IPS-15b (cell line): ENCODE data around the gene FER1L5.

Experiments
- H3K27me3 ChIP-seq: one replicate; pipeline ENCODE4 v1.6.1; 2013; ENCODE audit warnings: low read length; ENCODE audit not compliant: control insufficient read depth, insufficient read depth
- H3K36me3 ChIP-seq: one replicate; pipeline ENCODE4 v1.6.1; 2013; ENCODE audit warnings: low read length; ENCODE audit not compliant: control insufficient read depth, insufficient read depth
- H3K4me1 ChIP-seq: one replicate; pipeline ENCODE4 v1.6.1; 2013; ENCODE audit warnings: mild to moderate bottlenecking, low read length; ENCODE audit not compliant: control insufficient read depth, insufficient read depth
- H3K4me3 ChIP-seq: one replicate; pipeline ENCODE4 v1.5.1; 2013; ENCODE audit warnings: low read depth, low read length
- H3K9ac ChIP-seq: one replicate; pipeline ENCODE4 v1.6.1; 2013; ENCODE audit warnings: low read depth, mild to moderate bottlenecking, low read length
- H3K9me3 ChIP-seq: one replicate; pipeline ENCODE4 v1.6.1; 2013; ENCODE audit warnings: mild to moderate bottlenecking, low read length; ENCODE audit not compliant: control insufficient read depth, insufficient read depth

FER1L5 gene

GRCh38 chr2:96710985-96711384, 68.4 kb downstream of the FER1L5 start:
- Histone ChIP-seq H3K4me1 (no peaks in the 10 kb centered on the region), H3K9ac (no peak overlapping the region), H3K36me3 (peaks cover 39% of the 10 kb centered on the region), H3K9me3 (no peaks in the 10 kb centered on the region), H3K27me3 (no peaks in the 10 kb centered on the region), H3K4me3 (no peak overlapping the region)

DNA sequence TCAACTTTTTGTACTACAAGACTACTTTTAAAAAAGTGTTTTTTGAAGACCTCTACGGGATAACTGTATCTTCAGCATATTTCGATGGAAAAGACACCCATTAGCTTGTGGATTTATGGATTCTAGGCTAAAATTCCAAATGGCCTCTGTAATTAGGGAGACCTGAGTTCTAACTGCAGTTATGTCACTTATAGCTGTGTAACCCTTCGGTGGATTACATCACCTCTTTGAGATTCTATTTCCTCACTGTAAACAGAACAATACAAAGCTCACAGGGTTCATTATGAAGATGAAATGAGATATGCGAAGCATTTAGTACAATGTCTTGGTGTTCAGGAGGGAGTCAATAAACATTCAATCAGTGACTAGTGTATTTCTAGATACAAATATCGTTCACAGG, 73.1 kb downstream of the FER1L5 start:
- H3K9me3 ChIP-seq, result no peaks in the 10 kb centered on the region
- no peaks in the 10 kb centered on the region for H3K4me1 ChIP-seq
- no peak overlapping the region for H3K4me3 ChIP-seq
- H3K36me3 ChIP-seq, result peaks cover 13% of the 10 kb centered on the region
- no peak overlapping the region for H3K9ac ChIP-seq
- no peaks in the 10 kb centered on the region for H3K27me3 ChIP-seq

GRCh38 chr2:96716388-96716787, 73.8 kb downstream of the FER1L5 start:
- no peak overlapping the region for H3K4me3 ChIP-seq
- no peak overlapping the region for H3K9ac ChIP-seq
- no peaks in the 10 kb centered on the region for H3K4me1 ChIP-seq
- no peaks in the 10 kb centered on the region for H3K9me3 ChIP-seq
- H3K27me3 ChIP-seq, result no peaks in the 10 kb centered on the region
- H3K36me3 ChIP-seq, result peaks cover 7% of the 10 kb centered on the region

DNA sequence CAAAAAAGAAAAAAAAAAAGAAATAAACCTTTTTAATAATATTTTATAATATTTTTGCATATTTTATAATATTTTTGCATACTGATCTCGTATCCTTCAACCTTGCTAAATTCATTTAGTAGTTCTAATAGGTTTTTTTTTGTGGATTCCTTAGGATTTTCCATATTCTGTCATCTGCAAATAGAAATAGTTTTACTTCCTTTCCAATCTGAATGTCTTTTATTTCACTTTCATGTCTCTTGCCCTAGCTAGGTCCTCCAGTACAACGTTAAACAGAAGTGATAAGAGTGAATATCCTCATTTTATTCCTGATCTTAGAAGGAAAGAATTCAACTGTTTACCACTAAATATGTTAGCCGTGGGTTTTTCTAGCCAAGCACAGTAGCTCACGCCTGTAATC, 83.6 kb downstream of the FER1L5 start:
- peaks cover 10% of the 10 kb centered on the region for H3K36me3 ChIP-seq
- H3K4me1 ChIP-seq, result no peaks in the 10 kb centered on the region
- H3K27me3 ChIP-seq, result no peaks in the 10 kb centered on the region
- no peak overlapping the region for H3K9ac ChIP-seq
- no peak overlapping the region for H3K4me3 ChIP-seq
- no peaks in the 10 kb centered on the region for H3K9me3 ChIP-seq

- H3K9me3 ChIP-seq, result no peaks in the 10 kb centered on the region
- H3K27me3 ChIP-seq, result no peaks in the 10 kb centered on the region
- H3K36me3 ChIP-seq, result peaks cover 15% of the 10 kb centered on the region
- H3K4me3 ChIP-seq, result no peak overlapping the region
- H3K9ac ChIP-seq, result no peak overlapping the region
- H3K4me1 ChIP-seq, result no peaks in the 10 kb centered on the region
Observed at GRCh38 chr2:96727431-96727830, 84.9 kb downstream of the FER1L5 start.

- Histone ChIP-seq H3K36me3 (peaks cover 30% of the 10 kb centered on the region), H3K9me3 (no peaks in the 10 kb centered on the region), H3K4me1 (no peaks in the 10 kb centered on the region), H3K27me3 (no peaks in the 10 kb centered on the region), H3K9ac (no peak overlapping the region), H3K4me3 (no peak overlapping the region)
Observed at GRCh38 chr2:96729748-96730147, 87.2 kb downstream of the FER1L5 start.

- Histone ChIP-seq H3K9me3 (no peaks in the 10 kb centered on the region), H3K4me1 (no peaks in the 10 kb centered on the region), H3K9ac (no peak overlapping the region), H3K4me3 (no peak overlapping the region), H3K36me3 (peaks cover 30% of the 10 kb centered on the region), H3K27me3 (no peaks in the 10 kb centered on the region)
Observed at GRCh38 chr2:96730212-96730611, 87.6 kb downstream of the FER1L5 start.

GRCh38 chr2:96733931-96734330, 91.4 kb downstream of the FER1L5 start:
- H3K36me3 ChIP-seq, result peaks cover 32% of the 10 kb centered on the region
- H3K9ac ChIP-seq, result no peak overlapping the region
- no peak overlapping the region for H3K4me3 ChIP-seq
- no peaks in the 10 kb centered on the region for H3K27me3 ChIP-seq
- no peaks in the 10 kb centered on the region for H3K9me3 ChIP-seq
- no peaks in the 10 kb centered on the region for H3K4me1 ChIP-seq

DNA sequence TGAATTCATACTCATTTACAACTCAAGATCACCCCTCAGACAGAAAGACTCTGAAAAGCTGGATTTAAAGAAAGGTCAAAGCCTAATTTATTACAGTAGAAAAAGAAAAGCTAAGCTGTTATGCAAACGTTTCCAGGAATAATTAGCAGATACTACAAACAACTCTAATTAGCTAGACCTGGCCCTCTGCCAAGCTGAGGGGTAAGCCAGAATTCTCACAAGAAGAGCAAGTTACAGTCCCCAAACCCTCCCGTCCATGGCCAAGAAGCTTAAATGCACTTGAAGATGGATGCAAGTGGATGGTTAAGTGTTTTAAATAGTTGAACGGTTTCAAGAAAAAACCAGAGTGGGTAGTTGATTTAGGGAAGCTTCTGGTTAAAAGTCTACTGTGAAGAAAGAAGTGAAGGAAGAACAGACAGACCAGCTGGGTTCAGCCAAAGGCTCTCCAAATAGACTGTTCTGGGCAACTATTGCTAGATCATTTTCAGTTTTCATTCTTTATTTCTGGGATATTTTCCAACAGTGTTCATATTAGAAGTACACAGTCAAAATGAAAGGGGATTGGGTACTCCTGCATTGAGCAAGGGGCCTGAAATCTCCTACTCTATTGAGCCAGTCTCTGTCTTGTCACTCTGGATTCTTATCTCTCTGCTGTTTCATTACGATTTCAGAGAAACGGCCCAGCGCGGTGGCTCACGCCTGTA, 92.5 kb downstream of the FER1L5 start:
- no peak overlapping the region for H3K4me3 ChIP-seq
- no peaks in the 10 kb centered on the region for H3K27me3 ChIP-seq
- peaks cover 32% of the 10 kb centered on the region for H3K36me3 ChIP-seq
- no peaks in the 10 kb centered on the region for H3K9me3 ChIP-seq
- H3K9ac ChIP-seq, result no peak overlapping the region
- no peaks in the 10 kb centered on the region for H3K4me1 ChIP-seq

DNA sequence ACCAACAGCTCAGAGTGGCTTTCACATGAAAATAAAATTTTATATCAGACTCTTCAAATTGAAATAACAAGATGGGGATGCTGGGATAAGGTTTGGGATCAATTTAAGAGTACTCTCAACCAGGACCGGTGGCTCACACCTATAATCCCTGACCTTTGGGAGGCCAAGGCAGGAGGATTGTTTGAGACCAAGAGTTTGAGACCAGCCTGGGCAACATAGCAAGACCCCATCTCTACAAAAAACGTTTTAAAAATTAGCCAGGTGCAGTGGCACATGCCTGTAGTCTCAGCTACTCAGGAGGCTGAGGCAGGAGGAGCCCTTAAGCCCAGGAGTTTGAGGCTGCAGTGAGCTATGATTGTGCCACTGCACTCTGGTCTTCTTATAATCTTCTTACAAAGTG, 94.7 kb downstream of the FER1L5 start:
- Histone ChIP-seq H3K36me3 (peaks cover 24% of the 10 kb centered on the region), H3K4me1 (no peaks in the 10 kb centered on the region), H3K9me3 (no peaks in the 10 kb centered on the region), H3K9ac (no peak overlapping the region), H3K4me3 (no peak overlapping the region), H3K27me3 (no peaks in the 10 kb centered on the region)

DNA sequence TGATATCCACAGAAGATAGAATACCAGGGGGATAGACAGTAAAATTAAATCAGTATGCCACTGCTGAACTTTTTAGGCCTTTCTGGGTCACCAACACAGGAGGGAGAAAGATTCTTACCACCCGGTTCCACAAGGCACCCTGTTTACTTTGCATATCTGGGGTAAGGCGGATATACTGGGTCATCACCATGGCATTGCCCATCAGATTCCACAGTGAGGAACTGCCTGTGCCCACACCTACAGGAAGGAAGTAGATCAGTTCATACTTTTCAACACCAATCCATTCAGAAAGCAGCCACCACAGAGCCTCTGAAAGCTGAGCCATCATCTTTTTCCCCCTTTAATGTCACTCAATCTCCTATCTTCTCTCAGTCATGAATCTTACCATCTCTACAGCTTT, 95.3 kb downstream of the FER1L5 start:
- Histone ChIP-seq H3K27me3 (no peaks in the 10 kb centered on the region), H3K36me3 (peaks cover 24% of the 10 kb centered on the region), H3K9me3 (no peaks in the 10 kb centered on the region), H3K4me3 (no peak overlapping the region), H3K9ac (no peak overlapping the region), H3K4me1 (no peaks in the 10 kb centered on the region)

DNA sequence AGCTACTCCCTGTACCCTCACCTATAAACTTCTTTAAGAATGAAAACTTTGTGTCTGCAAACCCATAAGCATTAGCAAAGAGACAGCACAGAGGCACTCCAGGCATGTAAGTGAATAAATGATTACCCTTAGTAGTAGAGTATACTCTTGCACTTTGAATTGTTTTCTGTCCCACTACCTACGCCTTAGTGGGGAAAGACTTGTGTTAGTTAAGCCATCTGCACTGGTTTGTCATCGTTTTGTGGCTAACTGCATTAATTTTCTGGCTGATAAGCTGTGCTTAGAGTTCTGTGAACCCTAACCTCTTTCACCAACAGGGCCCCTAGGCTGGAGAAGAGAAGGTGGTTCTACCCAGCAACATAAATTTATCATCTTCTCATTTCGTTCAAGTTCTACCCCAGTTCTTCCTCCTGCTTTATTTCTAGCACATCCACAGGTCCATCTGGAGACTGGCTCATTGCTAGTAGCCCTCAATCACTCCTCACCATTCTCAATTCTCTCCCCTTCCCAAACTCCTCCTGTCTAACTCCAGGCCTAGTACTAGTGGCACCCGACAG, 96.6 kb downstream of the FER1L5 start:
- Histone ChIP-seq H3K9ac (peak overlapping the region; percentile 51), H3K36me3 (peaks cover 12% of the 10 kb centered on the region), H3K9me3 (no peaks in the 10 kb centered on the region), H3K27me3 (no peaks in the 10 kb centered on the region), H3K4me1 (no peaks in the 10 kb centered on the region), H3K4me3 (peak overlapping the region; percentile 69)
